GM23338 (cell line): ENCODE data around the gene MTAP. TPM values are rescaled to one million over a fixed set of nuclear protein-coding genes. Genes with fewer than 3 reads are reported as not detected.
A peak's percentile ranks its signal among the peaks of the same experiment; 100 is the strongest.

Experiments
- ATAC-seq: fragments of 200-7000 bp; cut with Tn5 transposase; 3 replicates; pipeline ENCODE4 v1.9.1; 2020
- DNase-seq: peaks from one replicate; pipeline ENCODE4 v3.0.0-alpha.2; 2015; ENCODE audit warnings: low spot score
- H2AFZ ChIP-seq: fragments of 200-600 bp; sonication (generic); 2 replicates; pipeline ENCODE4 v1.8.0; 2016; ENCODE audit warnings: antibody characterized with exemption, mild to moderate bottlenecking, moderate library complexity
- H3F3A ChIP-seq: fragments of 200-600 bp; sonication (generic); replicated peaks from 2 replicates; pipeline ENCODE4 v1.8.0; 2017; ENCODE audit warnings: antibody characterized with exemption, mixed run types, low read depth
- H3K27ac ChIP-seq: fragments of 200-600 bp; sonication (generic); 2 replicates; pipeline ENCODE4 v1.6.1; 2016; ENCODE audit warnings: low read depth
- H3K27me3 ChIP-seq: fragments of 200-600 bp; sonication (generic); 2 replicates; pipeline ENCODE4 v1.8.0; 2016; ENCODE audit warnings: mild to moderate bottlenecking, mixed run types, moderate library complexity; ENCODE audit not compliant: insufficient read depth
- H3K36me3 ChIP-seq: fragments of 200-600 bp; sonication (generic); 2 replicates; pipeline ENCODE4 v1.8.0; 2016; ENCODE audit warnings: mild to moderate bottlenecking; ENCODE audit not compliant: insufficient read depth
- H3K4me1 ChIP-seq: fragments of 200-600 bp; sonication (generic); 2 replicates; pipeline ENCODE4 v1.8.0; 2016; ENCODE audit warnings: mild to moderate bottlenecking, moderate library complexity; ENCODE audit not compliant: insufficient read depth
- H3K4me2 ChIP-seq: fragments of 200-600 bp; sonication (generic); 2 replicates; pipeline ENCODE4 v1.7.1; 2017; ENCODE audit warnings: mixed run types
- H3K4me3 ChIP-seq: fragments of 200-600 bp; sonication (generic); 2 replicates; pipeline ENCODE4 v1.6.1; 2016; ENCODE audit warnings: mixed run types
- H3K79me2 ChIP-seq: fragments of 200-600 bp; sonication (generic); replicated peaks from 2 replicates; pipeline ENCODE4 v1.8.0; 2017; ENCODE audit warnings: mild to moderate bottlenecking; ENCODE audit not compliant: insufficient read depth
- H3K9me2 ChIP-seq: fragments of 200-600 bp; sonication (generic); 2 replicates; pipeline ENCODE4 v1.8.0; 2017; ENCODE audit not compliant: insufficient read depth
- H4K20me1 ChIP-seq: fragments of 200-600 bp; sonication (generic); replicated peaks from 2 replicates; pipeline ENCODE4 v1.8.0; 2017; ENCODE audit warnings: mild to moderate bottlenecking; ENCODE audit not compliant: insufficient read depth
- H3K27ac Mint-ChIP-seq: 2 replicates; pipeline ENCODE4 v1.8.0; 2020; ENCODE audit warnings: inconsistent platforms, mild to moderate bottlenecking, moderate library complexity, mixed read lengths
- H3K27me3 Mint-ChIP-seq: 3 replicates; pipeline ENCODE4 v1.8.0; 2022; ENCODE audit warnings: low read depth, mild to moderate bottlenecking, moderate library complexity, mixed read lengths, inconsistent platforms; ENCODE audit not compliant: insufficient read depth, poor library complexity
- H3K36me3 Mint-ChIP-seq: 3 replicates; pipeline ENCODE4 v1.8.0; 2021; ENCODE audit warnings: low read depth, mild to moderate bottlenecking, inconsistent platforms, moderate library complexity, mixed read lengths
- H3K4me1 Mint-ChIP-seq: 3 replicates; pipeline ENCODE4 v1.8.0; 2020; ENCODE audit warnings: mild to moderate bottlenecking, inconsistent platforms, mixed read lengths
- H3K4me3 Mint-ChIP-seq: 3 replicates; pipeline ENCODE4 v1.8.0; 2021; ENCODE audit warnings: moderate library complexity, mild to moderate bottlenecking, inconsistent platforms, mixed read lengths
- H3K9me3 Mint-ChIP-seq: 3 replicates; pipeline ENCODE4 v1.8.0; 2020; ENCODE audit warnings: moderate library complexity, mild to moderate bottlenecking, inconsistent platforms, mixed read lengths
- CTCF ChIP-seq, 2 experiments: fragments of 200-600 bp in 1 of 2; sonication (generic) in 1 of 2; conservative IDR thresholded peaks; 2 replicates each; pipeline versions ENCODE4 v1.5.1 to v1.6.1; 2016 to 2017; ENCODE audit warnings: antibody characterized with exemption in 2 of 2, low read depth in 2 of 2, mild to moderate bottlenecking in 2 of 2, moderate library complexity in 1 of 2
- EZH2 ChIP-seq: fragments of 200-600 bp; sonication (generic); IDR thresholded peaks from one replicate; pipeline ENCODE4 v1.8.0; 2017; ENCODE audit warnings: antibody characterized with exemption, mild to moderate bottlenecking, low read depth; ENCODE audit not compliant: unreplicated experiment
- EZH2phosphoT487 ChIP-seq: fragments of 200-600 bp; sonication (generic); IDR thresholded peaks from one replicate; pipeline ENCODE4 v1.8.1; 2018; ENCODE audit warnings: antibody characterized with exemption; ENCODE audit not compliant: unreplicated experiment
- JUNB ChIP-seq: IDR thresholded peaks from one replicate; pipeline ENCODE4 v1.6.1; 2016; ENCODE audit warnings: antibody characterized with exemption; ENCODE audit not compliant: unreplicated experiment
- POLR2AphosphoS5 ChIP-seq: IDR thresholded peaks from 2 replicates; pipeline ENCODE4 v1.6.1; 2016; ENCODE audit warnings: antibody characterized with exemption, low read depth
- REST ChIP-seq: IDR thresholded peaks from one replicate; pipeline ENCODE4 v1.6.1; 2018; ENCODE audit warnings: antibody characterized with exemption; ENCODE audit not compliant: unreplicated experiment
- STAT1 ChIP-seq: IDR thresholded peaks from one replicate; pipeline ENCODE4 v1.6.1; 2016; ENCODE audit warnings: antibody characterized with exemption; ENCODE audit not compliant: unreplicated experiment
- ZNF114 ChIP-seq: fragments of 250-450 bp; sonication (Bioruptor Pico); IDR thresholded peaks from 2 replicates; pipeline ENCODE4 v1.5.0; 2020; ENCODE audit warnings: mild to moderate bottlenecking, moderate library complexity
- ZNF331 ChIP-seq: fragments of 250-450 bp; sonication (Bioruptor Pico); IDR thresholded peaks from 2 replicates; pipeline ENCODE4 v1.5.0; 2020; ENCODE audit warnings: low read depth, mild to moderate bottlenecking, moderate library complexity
- ZNF462 ChIP-seq: fragments of 250-450 bp; sonication (Bioruptor Pico); IDR thresholded peaks from 2 replicates; pipeline ENCODE4 v1.5.0; 2020; ENCODE audit warnings: mild to moderate bottlenecking, moderate library complexity
- polyA plus RNA-seq: library from polyadenylated mRNA; unstranded; fragments of >200 nt; fragmentation: Nextera tagmentation; extraction: Ambion mirVana; gene quantifications from 2 replicates; pipeline ENCODE4 v1.2.1, GENCODE V29; 2016
- total RNA-seq: library from RNA; depleted of rRNA; stranded (reverse); fragments of >200 nt; shearing (Covaris generic); gene quantifications from 2 replicates; pipeline ENCODE4 v1.2.3, GENCODE V29; 2014

MTAP gene
- total and polyA plus RNA-seq, 2 experiments from 2014 or later = 61.8 to 70.0 TPM

- peaks cover 15% of the 10 kb centered on the region for H3K4me1 ChIP-seq
- H3K4me1 Mint-ChIP-seq = peaks cover 3% of the 10 kb centered on the region; the same call in 2 of the 3 replicates
- H3K36me3 ChIP-seq = no peaks in the 10 kb centered on the region
- no peak overlapping the region for H3K4me2 ChIP-seq
- TF ChIP-seq JUNB (no peak), ZNF114 (CRISPR knock-in tag) (no peak), CTCF (conservative IDR thresholded peaks at IDR 0.05; ENCODE audit: low read depth in 2 of 2) (no peak), EZH2 (no peak), POLR2AphosphoS5 (no peak)
- H3K9me3 Mint-ChIP-seq = no peaks in the 10 kb centered on the region
- peaks cover 2% of the 10 kb centered on the region; the same call in 1 of the 2 replicates for H4K20me1 ChIP-seq
- ATAC-seq (no peak), DNase-seq (no peak)
- no peak overlapping the region for H2AFZ ChIP-seq
- peaks cover 97% of the 10 kb centered on the region for H3K27me3 ChIP-seq
- H3K27ac Mint-ChIP-seq = no peak overlapping the region
- H3K36me3 Mint-ChIP-seq = no peaks in the 10 kb centered on the region
- H3K4me3 Mint-ChIP-seq = no peak overlapping the region
- no peaks in the 10 kb centered on the region for H3K9me2 ChIP-seq
- H3F3A ChIP-seq = 0 out of 2 replicates have a peak, but pooled peaks cover 3% of the 10 kb centered on the region
- H3K4me3 ChIP-seq = no peak overlapping the region
- H3K79me2 ChIP-seq = no peaks in the 10 kb centered on the region
- H3K27ac ChIP-seq = no peak overlapping the region
- H3K27me3 Mint-ChIP-seq = peaks cover 71% of the 10 kb centered on the region
Observed at GRCh38 chr9:21983561-21983935, 181.1 kb downstream of the MTAP start.

- Histone ChIP-seq H3K4me1 (peaks cover 20% of the 10 kb centered on the region), H3K4me3 (no peak overlapping the region), H3K36me3 (no peaks in the 10 kb centered on the region), H3K27ac (no peak overlapping the region), H3K79me2 (no peaks in the 10 kb centered on the region), H3F3A (0 out of 2 replicates have a peak, but pooled peaks cover 7% of the 10 kb centered on the region), H3K27me3 (peaks cover 97% of the 10 kb centered on the region), H3K9me2 (no peaks in the 10 kb centered on the region), H2AFZ (no peak overlapping the region), H3K4me2 (no peak overlapping the region), H4K20me1 (peaks cover 7% of the 10 kb centered on the region; the same call in 1 of the 2 replicates)
- no peak overlapping the region for H3K27ac Mint-ChIP-seq
- no peaks in the 10 kb centered on the region for H3K36me3 Mint-ChIP-seq
- no peak for TF ChIP-seq ZNF331 (CRISPR knock-in tag)
- TF ChIP-seq ZNF462 = no peak
- no peak for TF ChIP-seq ZNF114 (CRISPR knock-in tag)
- TF ChIP-seq STAT1 = no peak
- peak; percentile 33 for TF ChIP-seq EZH2
- TF ChIP-seq EZH2phosphoT487 = no peak
- TF ChIP-seq REST = no peak
- DNase-seq (no peak), ATAC-seq (no peak)
- H3K4me1 Mint-ChIP-seq = peaks cover 5% of the 10 kb centered on the region; the same call in 2 of the 3 replicates
- peaks cover 71% of the 10 kb centered on the region for H3K27me3 Mint-ChIP-seq
- no peak overlapping the region for H3K4me3 Mint-ChIP-seq
- no peaks in the 10 kb centered on the region for H3K9me3 Mint-ChIP-seq
Observed at GRCh38 chr9:21984101-21984500, 181.7 kb downstream of the MTAP start.
